ENCODE measurements around the gene CACNA1B. TPM values are rescaled to one million over a fixed set of nuclear protein-coding genes. Genes with fewer than 3 reads are reported as not detected.

Gene CACNA1B
- total and polyA plus RNA-seq, 7 donors = under 0.01 to 1.4 (median 0.55) TPM; not detected in 1

DNA sequence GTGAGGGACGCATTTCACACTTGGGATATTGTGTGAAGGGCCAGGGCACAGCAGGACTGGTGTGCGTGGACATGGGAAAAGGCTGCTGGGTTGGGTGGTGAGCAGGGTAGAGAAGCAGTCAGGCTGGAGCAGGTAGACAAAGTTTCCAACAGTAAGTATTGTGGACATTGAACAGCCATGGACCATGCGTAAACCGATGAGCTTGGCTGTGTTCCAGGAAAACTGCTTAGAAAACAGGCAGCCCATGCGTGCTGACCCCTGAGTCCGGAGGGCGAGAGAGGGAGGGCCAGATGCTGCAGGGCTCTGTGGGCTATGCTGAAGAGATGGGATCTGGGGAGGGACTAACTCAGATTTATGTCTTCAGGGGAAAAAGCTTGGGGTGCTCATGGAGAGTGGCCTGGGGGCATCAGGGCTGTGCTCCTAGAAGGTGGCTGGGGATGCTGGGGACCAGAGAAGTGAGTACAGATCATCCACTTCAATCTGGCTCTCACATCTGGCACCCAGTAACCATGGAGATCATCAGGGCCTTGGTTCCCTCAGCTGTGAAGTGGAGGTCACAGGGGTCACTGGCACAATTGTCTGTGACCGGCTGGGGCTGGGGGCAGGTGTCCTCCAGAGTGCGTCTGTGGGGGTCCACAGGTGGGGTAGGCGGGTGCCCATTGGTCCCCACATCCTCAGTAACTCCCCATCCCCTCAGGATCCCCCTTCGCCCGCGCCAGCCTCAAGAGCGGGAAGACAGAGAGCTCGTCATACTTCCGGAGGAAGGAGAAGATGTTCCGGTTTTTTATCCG lies 93.3 kb downstream of the CACNA1B start:
- TF ChIP-seq CTCF (IDR thresholded peaks at IDR 0.05) = no peak
- no peak for TF ChIP-seq POLR2AphosphoS5 (IDR thresholded peaks at IDR 0.05)
- no peak for TF ChIP-seq POLR2A (IDR thresholded peaks at IDR 0.05)
- TF ChIP-seq EP300 (IDR thresholded peaks at IDR 0.05) = no peak
- 66 to 82% methylated on average over 18 of the region's 18 CpGs for WGBS, 2 donors
- Histone ChIP-seq H3K36me3 (no peaks in the 10 kb centered on the region), H3K9me3 (no peaks in the 10 kb centered on the region), H3K27ac (no peak overlapping the region), H3K4me3 (no peak overlapping the region), H3K27me3 (peaks cover 0 to 11% (median 0%) of the 10 kb centered on the region in 3 donors), H3K4me1 (no peaks in the 10 kb centered on the region)
- intact Hi-C loops (cut with DNase I) = no loop called here
- DNase-seq = peak; percentile 44

DNA sequence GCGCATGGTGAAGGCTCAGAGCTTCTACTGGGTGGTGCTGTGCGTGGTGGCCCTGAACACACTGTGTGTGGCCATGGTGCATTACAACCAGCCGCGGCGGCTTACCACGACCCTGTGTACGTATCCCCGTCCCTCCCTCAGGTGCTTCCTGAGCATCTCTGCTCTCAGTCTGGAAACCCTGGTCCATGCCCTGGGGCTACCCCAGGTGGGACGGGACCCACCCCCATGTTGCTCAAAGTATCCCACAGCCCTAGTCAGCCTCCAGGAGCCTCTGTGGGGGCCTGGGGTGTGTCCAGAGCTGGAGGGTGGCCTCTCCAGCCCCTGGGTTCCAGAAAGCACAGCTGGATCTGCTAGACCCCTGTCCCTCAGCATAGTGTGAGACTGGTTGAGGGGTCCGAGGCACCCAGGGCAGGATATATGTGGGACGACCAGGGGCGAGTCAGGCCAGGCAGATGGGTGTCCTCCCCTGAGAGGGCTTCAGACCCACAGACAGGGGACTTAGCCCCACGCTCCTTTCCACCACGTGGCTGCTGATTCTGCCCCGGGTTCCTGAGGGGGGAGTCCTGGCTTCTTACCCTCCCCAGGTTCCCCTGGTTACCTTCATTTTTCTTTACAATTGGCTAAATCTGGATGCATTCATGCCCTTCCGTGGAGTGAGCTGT lies 94.0 kb downstream of the CACNA1B start:
- intact Hi-C loops (cut with DNase I) = no loop called here
- Histone ChIP-seq H3K4me3 (no peak overlapping the region), H3K27ac (no peak overlapping the region), H3K4me1 (no peaks in the 10 kb centered on the region), H3K9me3 (no peaks in the 10 kb centered on the region), H3K36me3 (no peaks in the 10 kb centered on the region), H3K27me3 (peaks cover 0 to 11% (median 0%) of the 10 kb centered on the region in 3 donors)
- WGBS, 2 donors = 84 to 89% methylated on average over 16 of the region's 16 CpGs
- TF ChIP-seq POLR2A (IDR thresholded peaks at IDR 0.05) (no peak), CTCF (IDR thresholded peaks at IDR 0.05) (no peak), EP300 (IDR thresholded peaks at IDR 0.05) (no peak), POLR2AphosphoS5 (IDR thresholded peaks at IDR 0.05) (no peak)
- DNase-seq = peak; percentile 37

GRCh38 chr9:137972355-137972987 lies 94.9 kb downstream of the CACNA1B start:
- H3K27me3 ChIP-seq = peaks cover 0 to 11% (median 0%) of the 10 kb centered on the region in 3 donors
- intact Hi-C loops (cut with DNase I) = no loop called here
- TF ChIP-seq POLR2AphosphoS5 (IDR thresholded peaks at IDR 0.05) (no peak), EP300 (IDR thresholded peaks at IDR 0.05) (no peak), CTCF (IDR thresholded peaks at IDR 0.05) (no peak), POLR2A (IDR thresholded peaks at IDR 0.05) (no peak)
- H3K27ac ChIP-seq = no peak overlapping the region
- 82 to 85% methylated on average over 16 of the region's 16 CpGs for WGBS, 2 donors
- no peak overlapping the region for H3K4me3 ChIP-seq
- H3K9me3 ChIP-seq = no peaks in the 10 kb centered on the region
- H3K36me3 ChIP-seq = no peaks in the 10 kb centered on the region
- H3K4me1 ChIP-seq = no peaks in the 10 kb centered on the region
- peak; percentile 47 for DNase-seq

DNA sequence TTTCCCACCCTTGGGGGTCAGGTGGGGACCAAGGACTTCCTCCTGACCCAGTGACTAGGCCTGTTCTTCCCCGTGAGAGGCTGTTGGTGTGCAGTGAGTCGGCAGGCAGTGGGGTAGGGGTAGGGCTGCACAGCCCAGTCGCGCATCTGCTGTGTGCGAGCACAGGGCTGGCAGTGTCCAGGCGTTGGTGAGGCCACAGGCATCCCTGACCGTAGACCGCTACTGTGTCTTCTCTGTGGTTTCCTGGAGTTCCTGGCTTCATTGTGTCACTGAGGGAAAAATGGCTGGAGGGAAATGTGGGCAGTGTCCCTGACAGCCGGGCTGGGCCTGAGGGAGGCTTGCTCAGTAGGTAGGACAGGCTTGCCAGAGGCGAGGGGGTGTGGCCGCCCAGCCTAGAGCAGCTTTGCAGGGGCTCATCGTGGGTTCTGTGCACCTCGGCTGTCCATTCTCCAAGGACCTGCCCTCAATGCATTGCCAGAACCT lies 95.4 kb downstream of the CACNA1B start:
- no peak for TF ChIP-seq EP300 (IDR thresholded peaks at IDR 0.05)
- TF ChIP-seq POLR2AphosphoS5 (IDR thresholded peaks at IDR 0.05) = no peak
- TF ChIP-seq CTCF (IDR thresholded peaks at IDR 0.05) = no peak
- no peak for TF ChIP-seq POLR2A (IDR thresholded peaks at IDR 0.05)
- H3K36me3 ChIP-seq = no peaks in the 10 kb centered on the region
- no peak overlapping the region for H3K27ac ChIP-seq
- H3K4me3 ChIP-seq = no peak overlapping the region
- 81% methylated on average over 13 of the region's 13 CpGs for WGBS, 2 donors
- no peaks in the 10 kb centered on the region for H3K9me3 ChIP-seq
- H3K4me1 ChIP-seq = no peaks in the 10 kb centered on the region
- peaks cover 0 to 11% (median 0%) of the 10 kb centered on the region in 3 donors for H3K27me3 ChIP-seq
- intact Hi-C loops (cut with DNase I) = no loop called here
- peak; percentile 48 for DNase-seq

All from sigmoid colon (tissue), 7 donors.